GM12892 (cell line): ENCODE results near the gene ZNF865.

Experiments used
- POLR2A ChIP-seq: IDR thresholded peaks from 2 replicates; pipeline ENCODE4 v1.6.1; 2011; ENCODE audit warnings: low read depth, low read length, control low read depth
- TAF1 ChIP-seq: IDR thresholded peaks from 2 replicates; pipeline ENCODE4 v1.6.1; 2011; ENCODE audit warnings: low read depth, mild to moderate bottlenecking, control low read depth, low read length, borderline replicate concordance

DNA sequence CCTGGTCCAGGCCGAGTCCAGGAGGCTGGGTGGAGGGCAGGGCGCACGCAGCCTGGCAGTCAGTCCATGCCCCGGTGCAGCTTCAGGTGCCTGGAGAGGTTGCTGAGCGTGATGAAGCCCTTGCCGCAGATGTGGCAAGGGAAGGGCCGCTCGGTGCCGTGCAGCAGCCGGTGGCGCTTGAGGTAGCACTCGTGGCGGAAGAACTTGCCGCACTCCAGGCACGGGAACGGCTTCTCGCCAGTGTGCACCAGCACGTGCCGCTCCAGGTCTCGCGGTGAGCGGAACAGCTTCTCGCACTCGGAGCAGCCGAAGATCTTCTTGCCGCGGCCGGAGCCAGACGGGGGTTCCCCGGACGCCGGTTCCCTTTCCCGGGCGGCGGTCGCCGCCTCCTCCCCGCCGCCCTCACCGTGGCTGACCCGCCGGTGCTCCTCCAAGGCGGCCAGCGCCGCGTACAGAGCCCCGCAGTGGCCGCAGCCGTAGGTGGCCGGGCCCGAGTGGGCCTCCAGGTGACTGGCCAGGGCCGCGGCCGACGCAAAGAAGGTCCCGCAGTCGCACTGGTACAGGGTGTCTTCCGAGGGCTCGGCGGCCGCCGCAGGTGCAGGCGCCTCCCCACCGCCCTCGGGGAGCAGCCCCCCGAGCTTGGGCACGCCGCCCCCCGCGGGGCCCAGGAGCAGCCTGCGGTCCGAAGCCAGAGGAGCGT is 12.9 kb upstream of the ZNF865 start:
- TF ChIP-seq POLR2A: no peak
- no peak for TF ChIP-seq TAF1
